Choroid plexus epithelial cell (primary cell): Measurements from ENCODE around the gene GPR171.
"Not testable (repeated sequence)": the region's sequence is repeated elsewhere in the genome, so short reads cannot be mapped to it uniquely, and the experiment has no call there.

Experiments
- DNase-seq: peaks from one replicate; pipeline ENCODE4 v3.0.0-alpha.2; 2010; ENCODE audit warnings: low read depth
- H3K4me3 ChIP-seq: 2 replicates; pipeline ENCODE4 v1.5.1; 2011; ENCODE audit warnings: low read depth, mild to moderate bottlenecking, control low read depth, low read length, moderate library complexity
- CTCF ChIP-seq: conservative IDR thresholded peaks from 2 replicates; pipeline ENCODE4 v1.5.1; 2011; ENCODE audit warnings: low read depth, mild to moderate bottlenecking, control low read depth, inconsistent platforms, low read length, moderate library complexity

GPR171 gene

GRCh38 chr3:151178208-151178845 is 24.7 kb downstream of the GPR171 start:
- no peak overlapping the region for H3K4me3 ChIP-seq
- no peak for TF ChIP-seq CTCF
- no peak for DNase-seq

DNA sequence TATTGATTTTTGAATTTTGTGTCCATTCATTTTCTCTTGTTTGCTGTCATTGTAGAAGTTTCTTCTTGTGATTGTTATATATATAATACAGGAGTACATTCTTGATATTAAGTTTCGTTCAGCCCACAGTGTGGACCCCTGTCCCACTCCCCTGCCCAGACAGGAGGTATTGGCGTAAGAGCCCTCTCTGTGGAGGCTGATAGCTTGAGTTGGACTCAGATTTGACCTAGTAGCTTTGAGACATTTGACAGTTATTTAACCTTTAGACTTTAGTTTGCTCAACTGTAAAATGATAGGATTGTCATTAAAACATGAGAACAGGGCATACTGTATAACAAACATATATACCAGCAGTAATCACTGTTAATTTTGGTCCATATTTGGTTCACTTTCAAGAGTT is 27.1 kb downstream of the GPR171 start:
- TF ChIP-seq CTCF = no peak
- DNase-seq = no peak
- no peak overlapping the region for H3K4me3 ChIP-seq

DNA sequence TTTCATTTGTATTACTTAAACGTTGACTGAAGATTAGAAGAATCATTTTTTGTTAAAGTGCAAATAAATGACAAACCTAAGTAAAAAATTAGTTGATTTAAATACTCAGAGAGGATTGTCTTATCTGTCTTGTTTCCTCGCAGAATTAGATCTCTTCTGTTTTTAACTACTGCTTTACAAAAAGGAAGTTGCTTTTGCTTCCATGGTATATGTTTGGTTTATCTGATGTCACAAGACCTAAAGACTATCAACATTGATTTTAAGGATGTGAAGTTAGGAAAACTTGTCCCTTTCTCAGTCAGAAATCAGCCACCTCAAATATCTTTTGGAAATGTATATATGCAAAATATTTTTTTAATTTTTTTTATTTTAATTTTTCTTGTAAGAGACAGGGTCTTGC is 28.7 kb downstream of the GPR171 start:
- H3K4me3 ChIP-seq = no peak overlapping the region
- DNase-seq = no peak
- no peak for TF ChIP-seq CTCF

- TF ChIP-seq CTCF = no peak
- no peak overlapping the region for H3K4me3 ChIP-seq
- DNase-seq = peak; percentile 29
Observed at GRCh38 chr3:151171145-151171757, 31.8 kb downstream of the GPR171 start.

DNA sequence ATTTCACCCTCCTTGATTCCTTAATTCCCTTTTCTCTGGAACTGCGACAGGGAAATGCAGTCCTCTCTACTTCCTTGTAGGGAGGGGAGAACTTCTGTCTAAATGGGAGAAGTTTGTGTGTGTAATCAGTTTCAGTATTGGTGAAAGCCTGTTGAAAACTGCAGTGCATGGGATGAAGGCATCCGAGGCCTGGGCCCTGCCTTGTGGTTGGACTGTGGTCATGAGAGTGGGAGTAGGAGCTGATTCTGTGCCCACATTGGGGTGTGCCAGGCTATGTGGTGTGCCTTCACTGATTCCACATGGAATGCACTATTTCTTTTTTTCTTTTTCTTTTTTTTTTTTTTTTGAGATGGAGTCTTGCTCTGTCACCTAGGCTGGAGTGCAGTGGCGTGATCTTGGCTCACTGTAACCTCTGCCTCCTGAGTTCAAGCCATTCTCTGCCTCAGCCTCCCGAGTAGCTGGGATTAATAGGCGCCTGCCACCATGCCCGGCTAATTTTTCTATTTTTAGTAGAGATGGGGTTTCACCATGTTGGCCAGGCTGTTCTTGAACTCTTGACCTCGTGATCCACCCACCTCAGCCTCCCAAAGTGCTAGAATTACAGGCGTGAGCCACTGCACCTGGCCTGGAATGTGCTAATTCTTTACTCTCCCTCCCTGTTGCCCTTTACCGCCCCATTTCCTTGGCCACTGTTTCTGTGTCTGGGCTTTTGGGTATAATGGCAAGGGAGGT is 32.9 kb downstream of the GPR171 start:
- DNase-seq, H3K4me3 ChIP-seq: not testable (repeated sequence)

- H3K4me3 ChIP-seq = no peak overlapping the region
Observed at GRCh38 chr3:151169262-151169947, 33.6 kb downstream of the GPR171 start.

More at GRCh38 chr3:151169262-151169947, 33.6 kb downstream of the GPR171 start:
- TF ChIP-seq CTCF = no peak
- DNase-seq = no peak
